Activated CD8-positive, alpha-beta memory T cell treated with anti-CD3 and anti-CD28 coated beads for 36 hours (primary cell): ENCODE measurements around the gene ASIC2. TPM values are rescaled to one million over a fixed set of nuclear protein-coding genes. Genes with fewer than 3 reads are reported as not detected.

Experiments used
- CTCF ChIA-PET: fragments of 350-600 bp; sonication (Branson Sonifier 250); formaldehyde crosslinking; loops from one replicate; lab custom pipeline; 2021; ENCODE audit warnings: antibody characterized with exemption; lab: Charles Lee
- POLR2A ChIA-PET: fragments of 350-600 bp; sonication (Branson Sonifier 250); formaldehyde crosslinking; loops from one replicate; lab custom pipeline; 2021; ENCODE audit warnings: antibody characterized with exemption; lab: Charles Lee
- total RNA-seq, 2 experiments: library from RNA; stranded (reverse); gene quantifications; one replicate each; pipeline ENCODE4 v1.2.3, GENCODE V29; 2021

Gene ASIC2
- not detected for total RNA-seq

- POLR2A ChIA-PET: no interaction called here
- CTCF ChIA-PET: no interaction called here
These were observed at the start of gene ASIC2 for GRCh38 chr17:33292981-33293867. Gene ASIC2 (minus strand): TSS chr17:33293295.

GRCh38 chr17:33342025-33342424 is 48.9 kb upstream of the ASIC2 start:
- POLR2A ChIA-PET: no interaction called here
- CTCF ChIA-PET: no interaction called here

DNA sequence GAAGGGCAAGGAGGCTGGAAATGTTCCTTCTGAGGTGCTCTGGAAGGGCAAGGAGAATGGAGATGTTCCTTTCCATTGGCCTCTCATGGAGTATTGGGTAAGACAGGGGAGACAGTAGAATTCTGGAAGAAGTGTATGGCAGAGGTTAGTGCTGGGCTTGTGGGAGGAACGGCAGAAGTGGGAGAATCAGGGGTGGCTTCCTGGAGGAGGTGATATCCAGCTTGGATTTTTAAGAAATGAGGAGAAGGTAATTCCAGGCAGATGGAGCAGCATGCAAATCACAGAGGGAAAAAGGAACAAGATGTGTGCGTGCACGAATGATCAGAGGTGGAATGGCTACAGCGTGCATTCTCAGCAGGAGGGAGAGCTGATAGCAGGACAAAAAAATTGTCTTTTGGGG is 45.1 kb upstream of the ASIC2 start:
- CTCF ChIA-PET: no interaction called here
- POLR2A ChIA-PET: no interaction called here

- CTCF ChIA-PET: no interaction called here
- POLR2A ChIA-PET: no interaction called here
These were observed 42.5 kb upstream of the ASIC2 start for GRCh38 chr17:33335491-33336173.

DNA sequence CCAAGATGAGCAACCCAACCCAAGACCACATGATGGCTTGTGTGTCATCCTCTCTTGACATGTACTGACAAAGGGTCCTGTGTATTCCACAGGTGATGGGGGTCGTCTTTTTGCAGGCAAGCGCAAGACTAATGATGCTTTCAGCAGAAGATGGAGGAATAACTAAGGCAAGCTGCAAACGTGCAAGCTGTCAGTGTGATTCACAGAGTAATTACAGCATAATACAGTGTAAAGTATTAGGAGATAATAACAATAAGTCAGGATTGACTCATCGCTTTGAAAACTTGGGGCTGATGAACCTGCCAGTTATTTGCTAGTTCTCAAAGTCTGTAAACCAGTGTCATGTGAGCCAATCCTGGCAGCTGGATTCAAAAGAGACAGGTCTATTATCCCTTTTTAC is 41.6 kb upstream of the ASIC2 start:
- CTCF ChIA-PET: no interaction called here
- POLR2A ChIA-PET: no interaction called here

DNA sequence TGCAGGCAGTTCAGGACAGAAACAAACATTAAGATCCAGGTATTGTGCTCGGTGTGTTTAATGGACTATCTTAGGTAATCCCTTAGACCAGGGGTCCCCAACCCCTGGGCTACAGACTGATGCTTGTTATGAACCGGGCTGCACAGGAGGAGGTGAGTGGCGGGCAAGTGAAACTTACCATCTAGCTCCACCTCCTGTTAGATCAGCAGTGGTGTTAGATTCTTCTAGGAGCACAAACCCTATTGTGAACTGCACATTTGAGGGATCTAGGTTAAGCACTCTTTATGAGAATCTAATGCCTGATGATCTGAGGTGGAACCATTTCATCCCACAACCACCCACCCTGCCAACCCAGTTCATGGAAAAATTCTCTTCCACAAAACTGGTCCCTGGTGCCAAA is 37.8 kb upstream of the ASIC2 start:
- ChIA-PET POLR2A (no interaction called here), CTCF (no interaction called here)

DNA sequence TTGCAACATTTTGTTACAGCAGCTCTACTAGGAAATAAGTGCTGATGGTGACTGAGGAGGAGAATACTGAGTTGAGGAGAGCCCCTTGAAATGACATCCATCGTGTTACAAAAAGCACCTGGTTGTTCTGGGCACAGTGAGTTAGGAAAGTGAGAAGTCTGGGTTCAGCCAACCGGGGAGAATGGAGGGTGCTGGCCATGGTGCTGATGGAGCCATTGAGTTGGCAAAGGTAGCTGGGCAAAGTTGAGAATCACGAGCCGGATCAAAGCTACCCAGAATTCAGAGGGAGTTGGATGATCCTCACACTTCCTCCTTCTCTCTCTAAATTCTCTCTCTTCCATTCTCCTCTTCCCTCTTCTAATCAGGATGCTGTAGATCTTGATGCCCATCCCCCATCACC is 35.0 kb upstream of the ASIC2 start:
- POLR2A ChIA-PET: no interaction called here

DNA sequence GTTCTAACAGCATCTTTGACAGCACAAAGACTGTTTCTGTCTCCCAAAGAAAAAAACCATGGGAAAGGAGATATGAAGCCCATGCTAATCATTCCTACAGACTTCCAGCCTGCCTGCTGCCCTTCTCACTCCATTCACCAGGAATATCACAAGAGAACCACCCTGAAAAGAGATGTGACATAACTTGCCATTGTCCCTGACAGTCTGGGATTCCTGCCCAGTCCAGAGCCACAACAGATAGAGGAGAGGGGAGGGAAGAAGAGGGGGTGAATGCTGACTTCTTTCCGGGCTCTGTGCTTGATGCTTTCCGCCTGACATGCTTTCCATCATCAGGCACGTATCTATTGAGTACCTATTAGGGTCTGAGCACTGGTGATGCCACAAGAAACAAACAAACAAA is 31.6 kb upstream of the ASIC2 start:
- POLR2A ChIA-PET: no interaction called here
- CTCF ChIA-PET: no interaction called here

More for the DNA sequence above, 35.0 kb upstream of the ASIC2 start:
- CTCF ChIA-PET: no interaction called here

DNA sequence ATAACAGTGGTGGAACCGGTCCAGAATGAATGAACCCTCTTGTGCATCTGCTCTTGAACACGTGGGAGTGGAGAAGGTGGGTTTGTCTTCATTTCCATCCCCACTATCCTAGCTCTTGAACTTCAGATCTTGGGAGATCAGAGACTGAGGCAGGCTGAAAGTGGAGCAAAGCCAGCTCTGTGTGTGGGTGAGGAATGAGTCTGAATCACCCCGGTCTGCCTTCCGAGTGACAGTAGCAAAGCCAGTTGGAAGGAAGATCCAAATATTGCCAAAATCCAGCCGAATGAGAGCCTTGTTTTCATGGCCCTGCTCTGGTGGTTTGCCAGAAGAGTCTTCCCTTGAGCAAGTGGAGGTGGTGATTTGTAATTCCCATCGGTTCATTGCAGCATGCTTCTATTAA is 29.0 kb upstream of the ASIC2 start:
- ChIA-PET CTCF (no interaction called here), POLR2A (no interaction called here)

GRCh38 chr17:33318241-33318640 is 25.1 kb upstream of the ASIC2 start:
- CTCF ChIA-PET: no interaction called here
- POLR2A ChIA-PET: no interaction called here

DNA sequence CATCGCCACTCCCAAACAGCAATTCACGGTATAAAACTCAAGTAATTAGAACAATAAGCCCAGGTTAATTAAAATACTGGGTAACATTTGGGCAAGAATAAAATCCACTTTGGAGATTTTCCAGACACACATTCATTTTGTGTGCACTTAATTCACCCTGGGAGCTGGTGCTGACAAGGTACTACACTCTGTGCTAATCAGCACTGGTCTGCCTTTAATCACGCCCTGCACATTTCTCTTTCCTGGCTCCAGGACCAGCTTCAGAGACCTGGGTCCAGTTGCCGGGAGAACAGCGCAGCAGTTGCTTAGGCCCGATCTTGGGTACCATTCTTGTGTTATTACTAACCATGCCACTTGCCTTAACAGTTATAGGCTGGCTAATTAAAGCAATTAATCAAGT is 23.7 kb upstream of the ASIC2 start:
- CTCF ChIA-PET: no interaction called here
- POLR2A ChIA-PET: no interaction called here

- CTCF ChIA-PET: no interaction called here
- POLR2A ChIA-PET: no interaction called here
These were observed 17.2 kb upstream of the ASIC2 start for GRCh38 chr17:33310296-33310695.

GRCh38 chr17:33303254-33303653 is 10.2 kb upstream of the ASIC2 start:
- CTCF ChIA-PET: no interaction called here
- POLR2A ChIA-PET: no interaction called here

GRCh38 chr17:33302394-33302793 is 9.3 kb upstream of the ASIC2 start:
- POLR2A ChIA-PET: no interaction called here
- CTCF ChIA-PET: no interaction called here

GRCh38 chr17:33300241-33300640 is 7.1 kb upstream of the ASIC2 start:
- CTCF ChIA-PET: no interaction called here
- POLR2A ChIA-PET: no interaction called here

- POLR2A ChIA-PET: no interaction called here
- CTCF ChIA-PET: no interaction called here
These were observed 6.0 kb upstream of the ASIC2 start for GRCh38 chr17:33299115-33299514.

DNA sequence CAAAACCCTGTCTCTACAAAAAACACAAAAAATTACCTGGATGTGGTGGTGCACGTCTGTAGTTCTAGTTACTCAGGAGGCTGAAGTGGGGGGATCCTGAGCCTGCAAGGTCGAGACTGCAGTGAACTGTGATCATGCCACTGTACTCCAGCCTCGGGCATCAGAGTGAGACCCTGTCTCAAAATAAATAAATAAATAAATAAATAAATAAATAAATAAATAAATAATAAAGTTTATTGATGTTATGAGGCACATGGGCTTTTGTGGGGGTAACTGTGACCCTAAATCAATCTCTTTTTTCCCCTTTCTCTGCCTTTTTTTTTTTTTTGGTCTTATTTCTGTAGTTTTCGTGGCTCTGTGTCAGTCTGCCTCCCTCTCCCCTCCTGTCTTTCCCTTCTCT is 4.5 kb upstream of the ASIC2 start:
- CTCF ChIA-PET: no interaction called here
- POLR2A ChIA-PET: no interaction called here

GRCh38 chr17:33294994-33295393 is 1.9 kb upstream of the ASIC2 start:
- ChIA-PET CTCF (no interaction called here), POLR2A (no interaction called here)

DNA sequence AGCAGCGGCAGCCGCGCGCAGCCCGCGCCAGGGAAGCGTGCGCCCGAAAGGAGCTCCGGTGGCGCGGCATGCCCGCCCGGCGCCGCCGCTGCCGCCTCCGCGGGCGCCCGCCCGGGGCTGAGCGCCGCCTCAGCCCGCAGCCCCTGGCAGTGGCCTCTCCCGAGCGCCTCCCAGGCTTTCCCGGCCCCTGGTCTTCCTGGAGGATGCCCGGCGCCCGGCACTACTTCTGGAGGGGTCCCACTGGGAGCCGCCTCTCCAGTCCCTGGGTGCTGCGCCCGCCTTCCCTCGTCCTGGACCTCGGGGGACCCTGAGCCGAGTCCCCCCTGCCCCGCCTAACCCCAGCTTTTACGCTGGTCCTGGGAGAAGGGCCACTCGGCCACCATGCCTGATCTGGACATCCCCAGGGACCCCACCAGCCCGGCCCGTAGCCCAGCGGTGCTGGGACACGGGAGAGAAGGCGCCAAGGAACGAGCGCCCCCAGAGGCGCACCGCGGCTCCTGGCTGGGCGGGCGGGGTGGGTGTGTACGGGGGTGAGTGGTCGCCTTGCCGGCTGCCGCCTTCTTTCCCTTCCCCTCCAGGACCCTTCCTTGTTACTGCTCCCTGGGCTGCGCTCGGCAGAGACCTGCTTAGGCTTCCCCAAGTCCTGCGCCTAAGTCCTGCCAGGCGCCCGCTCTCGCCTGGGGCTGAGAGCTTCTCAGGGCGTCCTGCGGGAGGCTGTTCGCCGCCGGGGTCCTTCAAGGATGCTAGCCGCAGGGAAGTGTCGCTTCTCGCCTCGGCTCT is 704 bp downstream of the ASIC2 start:
- CTCF ChIA-PET: no interaction called here
- POLR2A ChIA-PET: no interaction called here
